Tibial nerve (tissue), 4 donors: ENCODE results near the gene PABPC3. TPM values are rescaled to one million over a fixed set of nuclear protein-coding genes. Genes with fewer than 3 reads are reported as not detected.
A peak's percentile ranks its signal among the peaks of the same experiment; 100 is the strongest.

Experiments
- DNase-seq, 2 donors: peaks; one replicate each; pipeline ENCODE4 v3.0.0-alpha.2; 2019; ENCODE audit warnings: low spot score in 2 of 2
- H3K27ac ChIP-seq, 4 donors: fragments of 200-600 bp; sonication (generic) in 3 of 4; one replicate each; pipeline ENCODE4 v1.5.1; 2017 to 2019; ENCODE audit warnings: mild to moderate bottlenecking in 1 of 4
- H3K27me3 ChIP-seq, 2 donors: fragments of 200-600 bp; sonication (generic) in 1 of 2; one replicate each; pipeline versions ENCODE4 v1.5.1 to v1.6.0; 2017 to 2019
- H3K36me3 ChIP-seq, 3 donors: fragments of 200-600 bp; sonication (generic); one replicate each; pipeline ENCODE4 v1.5.1; 2018 to 2019
- H3K4me1 ChIP-seq, 4 donors: fragments of 200-600 bp; sonication (generic) in 3 of 4; one replicate each; pipeline ENCODE4 v1.5.1; 2017 to 2019
- H3K4me3 ChIP-seq, 4 donors: fragments of 200-600 bp; sonication (generic) in 3 of 4; one replicate each; pipeline ENCODE4 v1.5.1; 2017 to 2019; ENCODE audit warnings: mild to moderate bottlenecking in 1 of 4, moderate library complexity in 1 of 4
- H3K9me3 ChIP-seq, 4 donors: fragments of 200-600 bp; sonication (generic) in 3 of 4; one replicate each; pipeline ENCODE4 v1.5.1; 2017 to 2019
- EP300 ChIP-seq, 2 donors: sonication (generic); formaldehyde crosslinking; IDR thresholded peaks; one replicate each; pipeline ENCODE4 v1.6.1; 2017; ENCODE audit warnings: antibody characterized with exemption in 2 of 2, mild to moderate bottlenecking in 1 of 2
- POLR2A ChIP-seq, 2 donors: fragments of 450-650 bp; IDR thresholded peaks; one replicate each; pipeline ENCODE4 v1.6.1; 2017; ENCODE audit warnings: antibody characterized with exemption in 2 of 2, mild to moderate bottlenecking in 2 of 2, moderate library complexity in 2 of 2
- WGBS, 2 donors: methylation state at CpG; one replicate each; pipeline ENCODE4 v1.1.5; 2018; 5-methylcytosine and 5-hydroxymethylcytosine counted together
- total RNA-seq, 4 donors: library from RNA; depleted of rRNA; stranded (reverse); fragments of >200 nt; gene quantifications; one replicate each; pipeline ENCODE4 v1.1.0, GENCODE V29; 2016
- TF ChIP-seq, protein P1 (sequence below), 5 experiments: fragments of 200-600 bp in 3 of 5; fragments of 450-650 bp in 2 of 5; sonication (generic) in 3 of 5; IDR thresholded peaks; one replicate each; pipeline ENCODE4 v1.5.1; 2016 to 2019; ENCODE audit warnings: antibody characterized with exemption in 5 of 5, mild to moderate bottlenecking in 3 of 5, moderate library complexity in 2 of 5

PABPC3 gene
- under 1 TPM in 1 of 4 donors, not detected in 3; 0.42 TPM for total RNA-seq

DNA sequence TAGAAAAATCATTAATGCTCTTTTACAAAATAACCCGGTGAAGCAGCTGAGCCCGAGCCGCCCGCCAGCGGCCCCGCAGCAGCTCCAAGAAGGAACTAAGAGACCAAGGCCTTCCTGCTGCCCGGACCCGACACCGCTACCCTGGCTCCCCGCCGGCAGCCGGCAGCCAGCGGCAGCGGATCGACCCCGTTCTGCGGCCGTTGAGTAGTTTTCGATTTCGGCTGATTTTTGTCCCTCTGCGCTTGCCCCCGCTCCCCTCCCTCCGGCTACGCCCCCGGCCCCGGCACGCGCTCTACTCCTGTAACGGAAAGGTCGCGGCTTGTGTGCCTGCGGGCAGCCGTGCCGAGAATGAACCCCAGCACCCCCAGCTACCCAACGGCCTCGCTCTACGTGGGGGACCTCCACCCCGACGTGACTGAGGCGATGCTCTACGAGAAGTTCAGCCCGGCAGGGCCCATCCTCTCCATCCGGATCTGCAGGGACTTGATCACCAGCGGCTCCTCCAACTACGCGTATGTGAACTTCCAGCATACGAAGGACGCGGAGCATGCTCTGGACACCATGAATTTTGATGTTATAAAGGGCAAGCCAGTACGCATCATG, at the start of gene PABPC3:
Gene PABPC3 (plus strand): TSS at position 286 of the 603 bp plus-strand sequence. CDS start 63 bp downstream, at position 349.
- Histone ChIP-seq H3K27me3 (peaks cover 0 to 12% of the 10 kb centered on the region in 2 donors), H3K9me3 (no peaks in the 10 kb centered on the region), H3K4me3 (peak within 1 kb of the TSS in 1 of 4 donors; percentile 32), H3K27ac (no peak within 1 kb of the TSS), H3K36me3 (no peaks in the 10 kb centered on the region), H3K4me1 (no peaks in the 10 kb centered on the region)
- WGBS, 2 donors = 24 to 30% methylated on average over 46 to 50 of the region's 50 CpGs
- TF ChIP-seq POLR2A (IDR thresholded peaks at IDR 0.05) = no peak
- TF ChIP-seq EP300 (IDR thresholded peaks at IDR 0.05) = no peak
- TF ChIP-seq, protein P1, sequence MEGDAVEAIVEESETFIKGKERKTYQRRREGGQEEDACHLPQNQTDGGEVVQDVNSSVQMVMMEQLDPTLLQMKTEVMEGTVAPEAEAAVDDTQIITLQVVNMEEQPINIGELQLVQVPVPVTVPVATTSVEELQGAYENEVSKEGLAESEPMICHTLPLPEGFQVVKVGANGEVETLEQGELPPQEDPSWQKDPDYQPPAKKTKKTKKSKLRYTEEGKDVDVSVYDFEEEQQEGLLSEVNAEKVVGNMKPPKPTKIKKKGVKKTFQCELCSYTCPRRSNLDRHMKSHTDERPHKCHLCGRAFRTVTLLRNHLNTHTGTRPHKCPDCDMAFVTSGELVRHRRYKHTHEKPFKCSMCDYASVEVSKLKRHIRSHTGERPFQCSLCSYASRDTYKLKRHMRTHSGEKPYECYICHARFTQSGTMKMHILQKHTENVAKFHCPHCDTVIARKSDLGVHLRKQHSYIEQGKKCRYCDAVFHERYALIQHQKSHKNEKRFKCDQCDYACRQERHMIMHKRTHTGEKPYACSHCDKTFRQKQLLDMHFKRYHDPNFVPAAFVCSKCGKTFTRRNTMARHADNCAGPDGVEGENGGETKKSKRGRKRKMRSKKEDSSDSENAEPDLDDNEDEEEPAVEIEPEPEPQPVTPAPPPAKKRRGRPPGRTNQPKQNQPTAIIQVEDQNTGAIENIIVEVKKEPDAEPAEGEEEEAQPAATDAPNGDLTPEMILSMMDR (IDR thresholded peaks at IDR 0.05) = no peak
- DNase-seq = no peak

DNA sequence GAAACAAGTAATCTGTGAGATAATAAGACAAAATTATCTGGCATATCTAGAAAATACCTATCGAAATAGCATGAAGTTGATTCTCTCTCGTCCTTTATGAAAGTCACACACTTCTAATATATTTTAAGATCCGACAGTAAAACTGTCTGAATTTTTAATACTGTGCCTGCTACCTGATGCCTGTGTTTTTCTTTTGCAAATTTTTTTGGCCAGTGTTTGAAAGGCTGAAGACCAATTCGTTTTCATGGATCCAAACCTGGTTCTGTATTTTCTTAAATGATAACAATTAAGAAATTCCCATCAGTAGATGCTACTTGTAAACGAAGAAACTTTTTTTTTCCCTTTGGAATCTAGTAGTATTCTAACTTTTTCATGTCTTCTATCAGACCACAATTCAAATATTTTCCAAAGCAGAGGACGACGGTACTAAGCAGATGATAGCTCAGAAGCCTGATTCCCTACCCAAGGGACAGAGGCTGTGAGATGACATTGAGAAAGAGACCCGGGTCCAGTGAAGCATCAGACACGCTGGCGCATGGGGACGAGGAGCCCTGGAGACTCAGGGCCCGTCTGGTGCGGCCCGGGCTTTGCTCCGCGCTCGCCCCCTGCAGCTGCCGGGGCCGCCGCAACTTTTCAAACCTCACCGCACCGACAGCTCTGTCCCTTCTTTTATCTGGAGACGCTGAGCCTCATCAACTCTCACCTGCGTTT, 49.5 kb upstream of the PABPC3 start:
- H3K27me3 ChIP-seq = peaks cover 0 to 59% of the 10 kb centered on the region in 2 donors

DNA sequence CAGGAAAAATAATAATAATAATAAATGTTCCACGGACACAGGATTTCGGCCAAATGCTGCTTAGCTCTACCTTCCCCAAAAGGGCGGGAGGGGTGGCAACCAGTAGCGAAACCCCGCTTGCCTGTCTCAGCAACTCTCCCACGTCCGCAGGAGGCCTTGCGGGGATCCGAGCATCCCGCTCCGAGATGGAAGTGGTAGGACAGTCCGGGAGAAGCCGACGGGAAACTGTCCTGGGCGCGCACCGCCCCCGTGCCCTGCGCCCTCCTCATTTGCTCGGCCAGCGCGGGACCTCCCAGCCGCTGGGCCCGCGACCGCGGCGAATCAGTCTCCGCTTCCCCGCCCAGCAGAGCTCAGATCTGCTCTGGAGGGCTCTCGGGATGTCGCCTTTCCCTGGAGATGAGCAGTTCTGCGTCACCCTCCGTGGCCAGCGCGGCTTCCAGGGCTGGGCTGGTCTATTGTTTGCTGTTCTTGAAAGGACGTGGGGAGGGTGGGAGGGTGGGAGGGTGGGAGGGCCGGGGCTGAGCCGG, 48.9 kb upstream of the PABPC3 start:
- Histone ChIP-seq H3K27me3 (peaks cover 0 to 59% of the 10 kb centered on the region in 2 donors), H3K4me1 (peaks cover 0 to 11% (median 0%) of the 10 kb centered on the region in 4 donors), H3K9me3 (peaks cover 0 to 18% (median 0%) of the 10 kb centered on the region in 4 donors), H3K36me3 (no peaks in the 10 kb centered on the region), H3K27ac (no peak overlapping the region), H3K4me3 (peak overlapping the region in 3 of 4 donors; percentile 1 to 42 (median 27))
- 1 to 2% methylated on average over 27 of the region's 39 CpGs for WGBS, 2 donors
- no peak for TF ChIP-seq EP300 (IDR thresholded peaks at IDR 0.05)
- TF ChIP-seq, protein P1 (IDR thresholded peaks at IDR 0.05) = no peak
- no peak for TF ChIP-seq POLR2A (IDR thresholded peaks at IDR 0.05)
- DNase-seq = no peak

More for the DNA sequence above, 49.5 kb upstream of the PABPC3 start:
- DNase-seq = no peak
- no peak for TF ChIP-seq EP300 (IDR thresholded peaks at IDR 0.05)
- Histone ChIP-seq H3K4me3 (peak overlapping the region in 3 of 4 donors; percentile 1 to 42 (median 27)), H3K4me1 (peaks cover 0 to 11% (median 0%) of the 10 kb centered on the region in 4 donors), H3K27ac (no peak overlapping the region), H3K9me3 (peaks cover 0 to 13% (median 0%) of the 10 kb centered on the region in 4 donors), H3K36me3 (no peaks in the 10 kb centered on the region)
- 17 to 19% methylated on average over 24 of the region's 24 CpGs for WGBS, 2 donors

DNA sequence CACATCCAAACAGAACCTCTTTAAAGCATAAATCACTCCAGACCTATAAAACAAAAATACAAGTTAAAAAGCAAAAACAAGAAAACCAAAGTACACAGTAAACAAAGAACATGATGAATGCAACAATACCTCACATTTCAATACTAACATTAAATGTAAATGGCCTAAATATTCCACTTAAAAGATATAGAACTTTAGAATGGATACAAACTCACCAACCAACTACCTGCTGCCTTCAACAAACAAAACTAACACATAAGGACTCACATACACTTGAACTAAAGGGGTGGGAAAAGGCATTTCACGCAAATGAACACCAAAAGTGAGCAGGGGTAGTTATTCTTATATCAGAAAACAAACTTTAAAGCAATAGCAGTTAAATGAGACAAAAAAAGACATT, 44.9 kb upstream of the PABPC3 start:
- 71 to 77% methylated on average over 1 of the region's 1 CpG for WGBS, 2 donors
- H3K4me1 ChIP-seq = peaks cover 0 to 11% (median 0%) of the 10 kb centered on the region in 4 donors
- DNase-seq = no peak

DNA sequence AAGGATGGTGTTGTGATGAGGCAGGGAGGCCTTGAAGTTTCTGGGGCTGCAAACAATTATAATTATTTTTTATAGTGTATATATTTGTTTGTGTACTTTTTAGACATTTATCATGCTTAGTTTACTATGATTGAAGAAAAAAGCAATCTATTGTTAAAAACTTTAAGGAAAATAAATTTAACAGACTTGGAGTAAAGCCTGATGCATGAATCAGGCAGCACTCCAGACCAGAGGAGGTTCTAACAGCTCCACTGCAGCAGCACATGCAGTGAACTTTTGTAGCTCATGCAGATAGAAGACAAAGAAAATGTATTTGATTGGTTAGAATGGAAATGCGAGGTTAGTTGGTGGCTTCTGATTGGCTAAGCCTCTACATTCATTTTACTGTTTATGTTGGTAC, 36.8 kb upstream of the PABPC3 start:
- no peak overlapping the region for H3K4me3 ChIP-seq
- no peaks in the 10 kb centered on the region for H3K36me3 ChIP-seq
- TF ChIP-seq, protein P1 (IDR thresholded peaks at IDR 0.05) = no peak
- TF ChIP-seq EP300 (IDR thresholded peaks at IDR 0.05) (no peak), POLR2A (IDR thresholded peaks at IDR 0.05) (no peak)
- no peaks in the 10 kb centered on the region for H3K4me1 ChIP-seq
- H3K27ac ChIP-seq = no peak overlapping the region
- no peak for DNase-seq
- peaks cover 0 to 2% (median 0%) of the 10 kb centered on the region in 4 donors for H3K9me3 ChIP-seq
- 78 to 88% methylated on average over 1 of the region's 1 CpG for WGBS, 2 donors
- H3K27me3 ChIP-seq = no peaks in the 10 kb centered on the region

More for the DNA sequence above, 44.9 kb upstream of the PABPC3 start:
- Histone ChIP-seq H3K27ac (no peak overlapping the region), H3K4me3 (no peak overlapping the region), H3K36me3 (no peaks in the 10 kb centered on the region), H3K9me3 (peaks cover 0 to 18% (median 0%) of the 10 kb centered on the region in 4 donors), H3K27me3 (peaks cover 0 to 31% of the 10 kb centered on the region in 2 donors)
- no peak for TF ChIP-seq POLR2A (IDR thresholded peaks at IDR 0.05)
- TF ChIP-seq, protein P1 (IDR thresholded peaks at IDR 0.05) = no peak
- no peak for TF ChIP-seq EP300 (IDR thresholded peaks at IDR 0.05)
